ENCODE data around the gene MDGA2. TPM values are rescaled to one million over a fixed set of nuclear protein-coding genes. Genes with fewer than 3 reads are reported as not detected.

Gene MDGA2
- polyA plus RNA-seq, 1 of the 3 experiments (the other 2 are of a cell fraction) = not detected

DNA sequence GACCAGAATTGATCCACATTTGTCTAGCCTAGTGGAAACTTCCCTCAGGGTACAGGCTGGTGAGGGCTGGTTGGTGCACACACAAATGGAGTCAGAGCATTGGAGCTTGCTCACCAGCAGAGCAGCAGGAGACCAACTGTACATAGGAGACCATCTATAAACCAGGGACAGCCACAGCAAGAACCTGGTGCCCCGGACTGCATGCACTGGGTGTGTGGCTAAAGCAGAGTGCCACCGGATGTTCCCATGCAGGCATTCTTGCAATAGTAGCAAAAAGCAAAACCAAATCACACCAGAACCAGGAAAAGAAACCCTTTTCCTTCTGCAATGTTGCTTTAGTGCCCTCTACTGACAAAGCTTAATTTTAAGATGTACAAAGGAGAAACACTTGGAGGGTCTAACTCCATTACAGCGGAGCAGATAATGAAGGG is 136.4 kb downstream of the MDGA2 start:
- POLR2A ChIA-PET = no interaction called here
- Histone ChIP-seq H3K9me2 (no peaks in the 10 kb centered on the region), H4K20me1 (ENCODE audit: insufficient read depth) (no peaks in the 10 kb centered on the region), H3K27ac (ENCODE audit: low read depth in 2 of 2, low read length in 1 of 2) (no peak overlapping the region), H3K4me3 (ENCODE audit: low read depth in 2 of 2, low read length in 1 of 2) (no peak overlapping the region; a peak in 1 of 4 replicates), H2AFZ (ENCODE audit: low read depth) (no peak overlapping the region), H3K9ac (no peak overlapping the region), H3F3A (replicated peaks; ENCODE audit: insufficient read depth) (no peaks in the 10 kb centered on the region), H3K79me2 (ENCODE audit: insufficient read depth) (no peaks in the 10 kb centered on the region), H3K36me3 (replicated peaks in 1 of 2; ENCODE audit: control insufficient read depth in 1 of 2, insufficient read depth in 2 of 2, low read length in 1 of 2) (no peaks in the 10 kb centered on the region), H3K4me2 (no peak overlapping the region), H3K4me1 (ENCODE audit: control insufficient read depth in 1 of 2, insufficient read depth in 2 of 2, low read depth in 1 of 2, low read length in 1 of 2) (no peaks in the 10 kb centered on the region), H3K27me3 (ENCODE audit: insufficient read depth) (no peaks in the 10 kb centered on the region), H3K9me3 (no peaks in the 10 kb centered on the region)
- TF ChIP-seq, protein P1, sequence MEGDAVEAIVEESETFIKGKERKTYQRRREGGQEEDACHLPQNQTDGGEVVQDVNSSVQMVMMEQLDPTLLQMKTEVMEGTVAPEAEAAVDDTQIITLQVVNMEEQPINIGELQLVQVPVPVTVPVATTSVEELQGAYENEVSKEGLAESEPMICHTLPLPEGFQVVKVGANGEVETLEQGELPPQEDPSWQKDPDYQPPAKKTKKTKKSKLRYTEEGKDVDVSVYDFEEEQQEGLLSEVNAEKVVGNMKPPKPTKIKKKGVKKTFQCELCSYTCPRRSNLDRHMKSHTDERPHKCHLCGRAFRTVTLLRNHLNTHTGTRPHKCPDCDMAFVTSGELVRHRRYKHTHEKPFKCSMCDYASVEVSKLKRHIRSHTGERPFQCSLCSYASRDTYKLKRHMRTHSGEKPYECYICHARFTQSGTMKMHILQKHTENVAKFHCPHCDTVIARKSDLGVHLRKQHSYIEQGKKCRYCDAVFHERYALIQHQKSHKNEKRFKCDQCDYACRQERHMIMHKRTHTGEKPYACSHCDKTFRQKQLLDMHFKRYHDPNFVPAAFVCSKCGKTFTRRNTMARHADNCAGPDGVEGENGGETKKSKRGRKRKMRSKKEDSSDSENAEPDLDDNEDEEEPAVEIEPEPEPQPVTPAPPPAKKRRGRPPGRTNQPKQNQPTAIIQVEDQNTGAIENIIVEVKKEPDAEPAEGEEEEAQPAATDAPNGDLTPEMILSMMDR (IDR thresholded peaks at IDR 0.05) = peak; percentile 28
- TF ChIP-seq, protein P2, sequence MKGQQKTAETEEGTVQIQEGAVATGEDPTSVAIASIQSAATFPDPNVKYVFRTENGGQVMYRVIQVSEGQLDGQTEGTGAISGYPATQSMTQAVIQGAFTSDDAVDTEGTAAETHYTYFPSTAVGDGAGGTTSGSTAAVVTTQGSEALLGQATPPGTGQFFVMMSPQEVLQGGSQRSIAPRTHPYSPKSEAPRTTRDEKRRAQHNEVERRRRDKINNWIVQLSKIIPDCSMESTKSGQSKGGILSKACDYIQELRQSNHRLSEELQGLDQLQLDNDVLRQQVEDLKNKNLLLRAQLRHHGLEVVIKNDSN (IDR thresholded peaks at IDR 0.05; ENCODE audit: borderline replicate concordance, low read depth) = no peak
- no peak for TF ChIP-seq EZH2phosphoT487 (IDR thresholded peaks at IDR 0.05; ENCODE audit: borderline replicate concordance, low read depth)
- no peak for TF ChIP-seq TAF1 (IDR thresholded peaks at IDR 0.05; ENCODE audit: borderline replicate concordance, low read depth, low read length)
- peak; percentile 26 for TF ChIP-seq RAD21 (IDR thresholded peaks at IDR 0.05; ENCODE audit: low read length)
- TF ChIP-seq CHD2 (IDR thresholded peaks at IDR 0.05; ENCODE audit: low read length, partially characterized antibody) = no peak
- no peak for TF ChIP-seq GABPA (IDR thresholded peaks at IDR 0.05; ENCODE audit: low read depth)
- TF ChIP-seq FOXM1 (IDR thresholded peaks at IDR 0.05; ENCODE audit: low read depth) = no peak
- no peak for TF ChIP-seq RXRA (IDR thresholded peaks at IDR 0.05; ENCODE audit: borderline replicate concordance, low read depth)
- TF ChIP-seq, protein P3, sequence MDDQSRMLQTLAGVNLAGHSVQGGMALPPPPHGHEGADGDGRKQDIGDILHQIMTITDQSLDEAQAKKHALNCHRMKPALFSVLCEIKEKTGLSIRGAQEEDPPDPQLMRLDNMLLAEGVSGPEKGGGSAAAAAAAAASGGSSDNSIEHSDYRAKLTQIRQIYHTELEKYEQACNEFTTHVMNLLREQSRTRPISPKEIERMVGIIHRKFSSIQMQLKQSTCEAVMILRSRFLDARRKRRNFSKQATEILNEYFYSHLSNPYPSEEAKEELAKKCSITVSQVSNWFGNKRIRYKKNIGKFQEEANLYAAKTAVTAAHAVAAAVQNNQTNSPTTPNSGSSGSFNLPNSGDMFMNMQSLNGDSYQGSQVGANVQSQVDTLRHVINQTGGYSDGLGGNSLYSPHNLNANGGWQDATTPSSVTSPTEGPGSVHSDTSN (IDR thresholded peaks at IDR 0.05) = no peak
- CTCF ChIA-PET = no interaction called here
- 0% methylated on average over 2 of the region's 3 CpGs for WGBS (ENCODE audit: low lambda C conversion rate)
- DNase-seq = no peak

DNA sequence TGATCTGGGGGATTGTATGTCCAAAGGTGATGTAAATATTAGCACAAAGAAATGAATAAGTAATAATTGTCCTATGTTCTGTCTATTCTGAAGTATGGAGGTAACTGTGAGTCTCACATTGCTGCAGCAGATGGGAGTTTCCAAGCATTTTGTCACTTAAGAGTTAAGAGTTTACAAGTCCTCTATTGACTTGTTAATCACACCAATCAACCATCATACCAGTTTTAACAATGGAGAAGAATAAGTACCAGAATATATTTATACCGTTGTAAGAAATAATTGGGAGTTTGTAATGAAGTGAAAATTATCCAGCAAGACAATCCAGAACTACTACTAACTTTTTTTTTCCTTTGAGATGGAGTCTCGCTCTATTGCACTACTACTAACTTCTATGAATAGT is 139.1 kb downstream of the MDGA2 start:
- TF ChIP-seq, protein P4, sequence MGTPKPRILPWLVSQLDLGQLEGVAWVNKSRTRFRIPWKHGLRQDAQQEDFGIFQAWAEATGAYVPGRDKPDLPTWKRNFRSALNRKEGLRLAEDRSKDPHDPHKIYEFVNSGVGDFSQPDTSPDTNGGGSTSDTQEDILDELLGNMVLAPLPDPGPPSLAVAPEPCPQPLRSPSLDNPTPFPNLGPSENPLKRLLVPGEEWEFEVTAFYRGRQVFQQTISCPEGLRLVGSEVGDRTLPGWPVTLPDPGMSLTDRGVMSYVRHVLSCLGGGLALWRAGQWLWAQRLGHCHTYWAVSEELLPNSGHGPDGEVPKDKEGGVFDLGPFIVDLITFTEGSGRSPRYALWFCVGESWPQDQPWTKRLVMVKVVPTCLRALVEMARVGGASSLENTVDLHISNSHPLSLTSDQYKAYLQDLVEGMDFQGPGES (IDR thresholded peaks at IDR 0.05; ENCODE audit: low read depth, low read length) = no peak
- TF ChIP-seq YY1 (IDR thresholded peaks at IDR 0.05; ENCODE audit: low read depth) = no peak
- no peak for TF ChIP-seq RCOR1 (IDR thresholded peaks at IDR 0.05; ENCODE audit: low read length)
- TF ChIP-seq, protein P5, sequence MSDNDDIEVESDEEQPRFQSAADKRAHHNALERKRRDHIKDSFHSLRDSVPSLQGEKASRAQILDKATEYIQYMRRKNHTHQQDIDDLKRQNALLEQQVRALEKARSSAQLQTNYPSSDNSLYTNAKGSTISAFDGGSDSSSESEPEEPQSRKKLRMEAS (IDR thresholded peaks at IDR 0.05; ENCODE audit: low read depth) = no peak
- no peak for TF ChIP-seq MEF2A (IDR thresholded peaks at IDR 0.05; ENCODE audit: borderline replicate concordance, low read depth)
- TF ChIP-seq ELF1 (IDR thresholded peaks at IDR 0.05) = no peak
- TF ChIP-seq, protein P1 (IDR thresholded peaks at IDR 0.05) = no peak
- TF ChIP-seq POLR2AphosphoS5 (IDR thresholded peaks at IDR 0.05; ENCODE audit: low read depth, low read length) = no peak
- TF ChIP-seq, protein P6, sequence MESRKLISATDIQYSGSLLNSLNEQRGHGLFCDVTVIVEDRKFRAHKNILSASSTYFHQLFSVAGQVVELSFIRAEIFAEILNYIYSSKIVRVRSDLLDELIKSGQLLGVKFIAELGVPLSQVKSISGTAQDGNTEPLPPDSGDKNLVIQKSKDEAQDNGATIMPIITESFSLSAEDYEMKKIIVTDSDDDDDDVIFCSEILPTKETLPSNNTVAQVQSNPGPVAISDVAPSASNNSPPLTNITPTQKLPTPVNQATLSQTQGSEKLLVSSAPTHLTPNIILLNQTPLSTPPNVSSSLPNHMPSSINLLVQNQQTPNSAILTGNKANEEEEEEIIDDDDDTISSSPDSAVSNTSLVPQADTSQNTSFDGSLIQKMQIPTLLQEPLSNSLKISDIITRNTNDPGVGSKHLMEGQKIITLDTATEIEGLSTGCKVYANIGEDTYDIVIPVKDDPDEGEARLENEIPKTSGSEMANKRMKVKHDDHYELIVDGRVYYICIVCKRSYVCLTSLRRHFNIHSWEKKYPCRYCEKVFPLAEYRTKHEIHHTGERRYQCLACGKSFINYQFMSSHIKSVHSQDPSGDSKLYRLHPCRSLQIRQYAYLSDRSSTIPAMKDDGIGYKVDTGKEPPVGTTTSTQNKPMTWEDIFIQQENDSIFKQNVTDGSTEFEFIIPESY (IDR thresholded peaks at IDR 0.05; ENCODE audit: borderline replicate concordance, low read depth) = no peak
- TF ChIP-seq EZH2phosphoT487 (IDR thresholded peaks at IDR 0.05; ENCODE audit: borderline replicate concordance, low read depth) = no peak
- TF ChIP-seq TCF12 (IDR thresholded peaks at IDR 0.05) = no peak
- ChIA-PET CTCF (no interaction called here), POLR2A (no interaction called here)
- Histone ChIP-seq H3F3A (replicated peaks; ENCODE audit: insufficient read depth) (no peaks in the 10 kb centered on the region), H4K20me1 (ENCODE audit: insufficient read depth) (no peaks in the 10 kb centered on the region), H3K9me3 (no peaks in the 10 kb centered on the region), H3K79me2 (ENCODE audit: insufficient read depth) (no peaks in the 10 kb centered on the region), H2AFZ (ENCODE audit: low read depth) (no peak overlapping the region), H3K27me3 (ENCODE audit: insufficient read depth) (no peaks in the 10 kb centered on the region), H3K36me3 (replicated peaks in 1 of 2; ENCODE audit: control insufficient read depth in 1 of 2, insufficient read depth in 2 of 2, low read length in 1 of 2) (no peaks in the 10 kb centered on the region), H3K4me1 (ENCODE audit: control insufficient read depth in 1 of 2, insufficient read depth in 2 of 2, low read depth in 1 of 2, low read length in 1 of 2) (no peaks in the 10 kb centered on the region), H3K27ac (ENCODE audit: low read depth in 2 of 2, low read length in 1 of 2) (no peak overlapping the region), H3K4me2 (no peak overlapping the region), H3K4me3 (ENCODE audit: low read depth in 2 of 2, low read length in 1 of 2) (no peak overlapping the region), H3K9me2 (no peaks in the 10 kb centered on the region), H3K9ac (no peak overlapping the region)
- DNase-seq = no peak
- 0% methylated on average over 2 of the region's 2 CpGs for WGBS (ENCODE audit: low lambda C conversion rate)

Measured in SK-N-SH (cell line).